Medulla oblongata (tissue), 1 donor: Measurements from ENCODE around the gene TCP1.
"Not testable (repeated sequence)": the region's sequence is repeated elsewhere in the genome, so short reads cannot be mapped to it uniquely, and the experiment has no call there.

Experiments used
- DNase-seq: peaks from one replicate; pipeline ENCODE4 v3.0.0-alpha.2; 2015; ENCODE audit errors: extremely low spot score

Gene TCP1

DNA sequence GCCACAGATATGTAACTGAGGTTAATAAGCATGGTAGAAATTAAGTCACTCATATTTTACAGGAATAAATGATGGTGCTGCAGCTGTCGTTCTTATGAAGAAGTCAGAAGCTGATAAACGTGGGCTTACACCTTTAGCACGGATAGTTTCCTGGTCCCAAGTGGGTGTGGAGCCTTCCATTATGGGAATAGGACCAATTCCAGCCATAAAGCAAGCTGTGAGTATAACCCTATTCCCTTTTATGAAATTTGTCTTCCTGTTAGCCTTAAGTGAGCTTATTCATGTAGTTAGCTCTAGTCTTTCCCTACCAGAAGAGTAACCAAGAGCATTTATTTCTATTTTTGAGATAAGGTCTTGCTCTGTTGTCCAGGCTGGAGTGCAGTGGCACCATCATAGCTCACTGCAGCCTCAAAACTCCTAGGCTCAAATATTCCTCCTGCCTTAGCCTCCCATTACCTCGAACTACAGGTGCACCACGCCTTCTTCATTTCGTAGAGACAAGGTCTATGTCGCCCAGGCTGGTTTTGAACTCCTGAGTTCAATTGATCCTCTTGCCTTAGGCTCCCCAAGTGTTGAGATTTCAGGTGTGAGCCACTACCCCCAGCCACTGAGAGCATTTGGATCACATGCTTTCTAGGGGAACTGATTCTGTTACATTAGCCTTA, 12.0 kb downstream of the TCP1 start:
- no peak for DNase-seq

DNA sequence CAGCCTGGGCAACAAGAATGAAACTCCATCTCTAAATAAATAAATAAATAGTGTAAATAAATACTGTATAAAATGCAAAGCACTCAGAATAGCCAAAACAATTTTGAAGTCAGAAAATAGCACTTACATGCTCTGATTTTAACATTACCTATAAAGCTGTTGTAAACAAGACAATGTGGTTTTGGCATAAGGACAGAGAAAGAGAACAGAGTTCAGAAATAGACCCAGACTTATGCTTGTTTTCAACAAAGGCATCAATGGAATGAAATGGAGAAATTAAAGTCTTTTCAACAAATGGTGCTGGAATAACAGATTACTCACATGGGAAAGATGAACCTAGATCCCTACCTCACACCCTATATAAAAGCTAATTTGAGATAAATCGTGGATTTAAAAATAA, 17.2 kb downstream of the TCP1 start:
- no peak for DNase-seq

DNA sequence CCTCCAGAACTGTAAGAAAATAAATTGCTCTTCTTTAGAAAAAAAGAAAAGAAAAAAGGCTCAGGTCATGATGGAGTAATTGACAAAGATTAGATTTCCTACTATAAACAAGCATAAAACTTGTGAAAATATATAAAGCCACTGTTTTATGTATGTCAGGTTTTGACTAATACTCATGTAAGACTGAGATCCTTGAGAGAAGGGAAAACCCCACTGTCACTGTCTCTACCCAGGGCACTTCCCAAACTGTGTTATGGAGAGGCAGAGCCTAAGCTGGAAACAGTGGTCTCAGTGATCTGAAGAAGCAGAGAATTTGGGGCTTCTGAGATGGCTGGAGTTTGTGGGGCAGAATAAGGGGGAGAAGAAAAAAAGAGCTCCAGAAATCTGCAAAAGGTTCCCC, 19.9 kb downstream of the TCP1 start:
- DNase-seq: no peak

DNA sequence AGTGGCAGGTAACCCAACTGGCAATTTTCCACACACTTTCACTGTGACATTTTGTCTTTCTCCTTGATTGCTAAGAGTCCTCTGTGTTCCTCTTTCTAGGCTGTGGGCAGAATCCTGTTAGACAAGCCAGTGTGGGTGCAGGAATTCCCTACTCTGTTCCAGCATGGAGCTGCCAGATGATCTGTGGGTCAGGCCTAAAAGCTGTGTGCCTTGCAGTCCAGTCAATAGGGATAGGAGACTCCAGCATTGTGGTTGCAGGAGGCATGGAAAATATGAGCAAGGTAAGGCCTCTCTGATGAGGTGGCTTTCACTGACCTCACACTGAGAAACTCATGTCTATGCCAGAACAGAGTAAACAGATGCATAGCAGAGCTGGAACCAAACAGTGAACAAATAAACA, 22.5 kb downstream of the TCP1 start:
- DNase-seq: no peak

DNA sequence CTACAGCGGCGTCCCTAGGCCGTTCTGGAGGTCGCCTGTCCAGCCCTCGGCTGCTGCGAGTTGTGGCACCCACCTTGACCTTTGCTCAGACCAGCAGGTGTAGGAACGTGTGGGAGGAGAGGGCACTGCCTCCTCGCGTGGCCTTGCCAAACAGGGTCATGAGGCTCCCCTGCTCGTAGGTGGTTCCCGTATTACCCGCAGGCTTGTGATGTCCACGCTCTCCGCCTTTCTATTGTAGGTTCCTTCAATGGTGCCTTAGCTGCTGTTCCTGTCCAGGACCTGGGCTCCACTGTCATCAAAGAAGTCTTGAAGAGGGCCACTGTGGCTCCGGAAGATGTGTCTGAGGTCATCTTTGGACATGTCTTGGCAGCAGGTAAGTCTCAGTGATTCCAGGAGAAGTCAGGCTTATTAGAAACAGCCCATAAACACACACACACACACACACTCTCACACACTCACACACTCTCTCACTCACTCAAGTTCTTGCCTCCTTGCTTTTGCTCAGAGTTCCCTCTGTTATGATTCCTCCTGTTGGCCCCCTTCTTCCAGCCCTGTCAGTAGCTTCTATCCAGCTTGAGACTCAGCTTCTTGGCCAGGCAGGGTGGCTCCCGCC, 26.6 kb downstream of the TCP1 start:
- DNase-seq: peak; percentile 37

DNA sequence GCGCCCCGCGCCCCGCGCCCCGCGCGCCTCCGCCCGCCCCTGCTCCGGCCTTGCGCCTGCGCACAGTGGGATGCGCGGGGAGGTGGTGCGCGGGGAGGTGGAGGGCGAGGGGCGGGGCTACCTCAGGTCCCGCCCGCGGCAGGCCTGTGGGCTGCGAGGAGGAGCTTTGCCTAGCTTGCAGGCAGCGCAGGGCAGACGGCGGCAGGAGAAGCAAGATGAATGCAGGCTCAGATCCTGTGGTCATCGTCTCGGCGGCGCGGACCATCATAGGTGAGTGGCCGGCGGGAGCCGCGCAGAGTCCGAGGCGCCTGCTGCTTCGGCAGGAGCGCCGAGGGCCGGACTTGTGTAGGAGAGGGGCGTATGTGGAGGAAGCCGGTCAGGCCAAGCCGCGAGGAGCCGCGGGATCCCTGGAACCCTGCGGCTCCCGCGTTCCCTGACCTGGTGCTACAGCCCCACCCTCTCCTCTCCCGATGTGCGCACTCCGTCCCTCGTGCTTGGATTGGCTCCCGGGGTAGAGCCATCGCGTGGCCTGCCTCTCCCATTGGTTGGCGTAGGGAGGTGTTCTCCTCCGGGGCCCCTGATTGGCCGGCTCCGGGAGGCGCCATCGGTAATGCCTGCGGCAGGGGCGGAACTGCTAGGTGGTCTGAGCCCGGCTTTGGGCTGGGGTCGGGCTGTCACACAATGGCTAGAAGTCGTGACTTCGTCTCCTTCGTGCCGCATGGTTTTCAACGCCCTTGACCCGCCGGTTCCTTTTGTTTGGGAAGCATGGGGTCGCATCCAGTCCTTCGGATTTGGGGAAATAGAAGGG, 27.3 kb downstream of the TCP1 start, which contains the start of gene ACAT2:
Gene ACAT2 (plus strand): TSS at position 173 of the 808 bp plus-strand sequence. CDS start 43 bp downstream, at position 216.
- peak; percentile 99 for DNase-seq

DNA sequence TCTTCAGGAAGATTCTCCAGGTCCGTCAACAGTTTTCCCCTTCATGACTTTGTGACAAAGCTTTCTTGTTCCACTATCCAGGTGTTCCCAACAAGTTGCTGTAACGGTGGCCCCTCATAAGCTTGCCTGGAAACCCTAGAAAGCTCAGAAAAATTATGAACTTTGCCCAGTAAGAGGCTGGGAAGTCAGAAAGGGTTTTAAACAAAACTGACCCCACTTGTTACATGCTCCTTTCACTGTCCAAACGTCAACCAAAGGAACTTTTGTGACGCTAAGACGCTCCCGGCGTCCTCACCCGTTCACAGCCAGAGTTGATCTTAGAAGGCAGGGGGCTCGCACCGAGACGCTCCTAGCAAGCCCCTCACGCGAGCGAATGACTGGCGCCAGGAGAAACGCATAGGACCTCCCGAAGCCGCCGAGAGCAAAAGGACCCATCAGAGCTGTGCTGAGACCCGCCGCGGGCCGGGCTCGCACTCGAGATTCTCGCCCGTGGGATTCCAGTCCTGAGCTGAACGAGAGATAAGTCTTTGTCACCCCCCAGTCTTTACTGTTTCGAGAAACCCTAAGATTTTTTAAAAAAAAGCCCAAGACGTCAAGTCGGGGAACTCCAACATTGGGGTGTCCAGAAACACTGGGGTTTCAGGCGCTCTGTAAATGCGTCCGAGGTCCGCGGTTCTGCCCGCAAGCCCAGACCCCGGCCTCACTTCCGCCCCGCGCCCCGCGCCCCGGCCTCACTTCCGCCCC, 28.1 kb downstream of the TCP1 start:
- peak; percentile 10 for DNase-seq

DNA sequence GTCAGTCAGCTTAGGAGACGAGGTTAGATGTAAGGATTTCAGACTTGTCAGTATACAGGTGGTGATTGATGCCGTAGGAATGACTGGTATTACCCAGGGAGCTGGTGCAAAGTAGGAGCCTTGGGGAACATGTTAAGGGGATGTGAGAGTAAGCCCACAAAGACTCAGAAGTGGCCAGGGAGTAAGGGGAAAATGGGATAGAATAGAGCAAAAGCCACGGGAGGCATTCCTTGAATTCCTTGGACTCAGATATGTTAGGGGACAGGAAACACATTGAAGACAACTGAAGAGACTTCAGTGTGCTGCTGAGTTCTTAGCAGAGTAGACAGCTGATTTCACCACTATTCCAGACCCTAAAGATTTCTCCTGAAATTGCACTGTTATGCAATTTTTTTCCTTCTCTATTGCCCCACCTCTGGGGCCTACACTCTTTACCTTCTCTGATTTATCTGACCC, 28.8 kb downstream of the TCP1 start:
- no peak for DNase-seq

DNA sequence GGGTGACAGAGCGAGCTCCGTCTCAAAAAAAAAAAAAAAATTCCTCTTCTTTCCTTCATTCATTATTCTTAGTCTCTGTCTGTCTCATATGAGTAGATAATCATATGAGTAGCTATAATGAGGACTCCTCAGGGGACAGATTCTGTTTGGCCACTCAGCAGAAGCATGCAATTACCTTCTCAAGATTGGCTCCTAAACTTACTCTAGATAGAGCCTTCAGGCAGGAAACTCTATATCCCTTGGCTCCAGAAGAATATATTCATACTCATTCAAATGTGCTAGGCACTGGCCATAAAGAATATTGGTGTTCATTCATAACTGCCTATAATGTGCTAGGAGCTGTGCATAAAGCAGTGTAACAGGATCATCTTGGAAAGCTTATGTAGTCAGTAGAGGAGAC, 29.8 kb downstream of the TCP1 start:
- no peak for DNase-seq

DNA sequence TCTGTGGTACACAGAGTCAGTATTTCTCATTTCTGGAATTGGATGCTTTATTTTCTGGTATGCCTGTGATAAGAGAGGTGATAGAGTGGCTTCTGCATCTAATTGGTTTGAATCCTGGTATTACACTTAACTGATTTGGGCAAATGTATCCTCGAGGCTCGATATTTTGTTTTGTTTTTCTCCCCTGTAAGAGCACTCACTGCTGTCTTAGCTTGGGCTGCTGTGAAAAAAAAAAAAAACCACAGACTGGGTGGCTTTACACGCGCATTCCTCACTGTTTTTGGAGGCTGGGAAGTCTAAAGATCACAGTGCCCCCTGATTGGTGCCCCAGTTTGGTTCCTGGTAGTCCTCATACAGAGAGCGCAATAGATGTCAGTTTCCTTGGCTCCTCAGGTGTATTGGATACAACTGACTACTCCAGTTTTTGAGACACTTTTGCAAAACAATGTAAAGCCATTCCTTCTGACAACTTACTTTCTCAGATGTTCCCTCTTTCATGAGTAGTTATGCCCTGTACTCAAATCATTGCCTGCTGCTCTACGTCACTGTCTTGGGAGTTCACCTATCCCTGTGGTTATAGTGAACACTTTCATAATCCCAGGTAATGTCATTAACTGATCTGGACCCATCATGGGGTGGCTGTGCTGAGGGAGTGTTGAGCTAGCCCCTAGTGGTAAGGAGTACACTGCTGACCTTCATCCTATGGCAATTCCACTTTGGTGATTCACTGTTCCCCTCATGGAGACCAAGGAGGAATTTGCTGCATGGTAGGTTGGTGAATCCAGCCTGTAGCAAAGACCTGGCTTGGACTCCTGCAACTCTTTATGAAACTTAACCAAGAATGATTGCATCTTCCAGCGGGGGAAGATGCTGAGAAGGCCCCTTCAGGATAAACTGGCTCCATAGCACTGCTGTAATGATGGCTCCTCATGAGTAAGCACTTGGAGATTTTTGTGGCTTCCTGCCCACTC, 31.1 kb downstream of the TCP1 start:
- no peak for DNase-seq

DNA sequence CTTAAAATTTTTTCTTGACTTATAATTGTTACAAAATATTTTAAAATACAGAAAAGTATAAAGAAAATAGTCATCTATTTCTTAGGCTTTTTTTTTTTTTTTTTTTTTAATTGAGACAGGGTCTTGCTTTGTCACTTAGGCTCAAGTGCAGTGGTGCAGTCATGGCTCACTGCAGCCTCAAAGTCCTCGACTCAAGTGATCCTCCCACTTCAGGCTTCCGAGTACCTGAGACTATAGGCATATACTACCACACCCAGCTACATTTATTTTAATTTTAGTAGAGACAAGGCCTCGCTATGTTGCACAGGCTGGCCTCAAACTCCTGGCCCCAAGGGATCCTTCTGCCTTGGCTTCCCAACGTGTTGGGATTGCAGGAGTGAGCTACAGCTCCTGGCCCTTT, 32.9 kb downstream of the TCP1 start:
- DNase-seq: no peak

DNA sequence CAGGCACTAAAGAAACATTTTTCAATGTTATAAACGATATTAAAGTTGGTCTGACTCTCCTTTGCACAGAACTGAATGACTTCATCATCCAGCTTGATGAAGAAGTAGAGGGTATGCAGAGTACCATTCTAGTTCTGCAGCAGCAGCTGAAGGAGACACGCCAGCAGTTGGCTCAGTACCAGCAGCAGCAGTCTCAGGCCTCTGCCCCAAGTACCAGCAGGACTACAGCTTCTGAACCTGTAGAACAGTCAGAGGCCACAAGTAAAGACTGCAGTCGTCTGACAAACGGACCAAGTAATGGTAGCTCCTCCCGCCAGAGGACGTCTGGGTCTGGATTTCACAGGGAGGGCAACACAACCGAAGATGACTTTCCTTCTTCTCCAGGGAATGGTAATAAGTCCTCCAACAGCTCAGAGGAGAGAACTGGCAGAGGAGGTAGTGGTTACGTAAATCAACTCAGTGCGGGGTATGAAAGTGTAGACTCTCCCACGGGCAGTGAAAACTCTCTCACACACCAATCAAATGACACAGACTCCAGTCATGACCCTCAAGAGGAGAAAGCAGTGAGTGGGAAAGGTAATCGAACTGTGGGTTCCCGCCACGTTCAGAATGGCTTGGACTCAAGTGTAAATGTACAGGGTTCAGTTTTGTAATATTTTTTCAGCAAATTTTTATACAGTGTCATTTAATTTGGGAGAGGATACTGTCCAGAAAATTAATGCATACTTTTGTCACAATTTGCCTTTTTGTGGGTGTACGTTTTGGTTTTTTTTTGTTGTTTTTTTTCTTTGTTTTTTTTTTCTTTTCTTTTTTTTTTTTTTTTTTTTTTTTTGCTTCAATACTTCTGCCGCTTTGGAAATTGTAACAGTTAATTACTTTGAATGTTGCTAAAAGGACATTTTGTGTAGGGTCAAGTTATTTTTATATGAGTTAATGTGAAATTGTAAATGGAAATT, 34.2 kb downstream of the TCP1 start:
- no peak for DNase-seq

DNA sequence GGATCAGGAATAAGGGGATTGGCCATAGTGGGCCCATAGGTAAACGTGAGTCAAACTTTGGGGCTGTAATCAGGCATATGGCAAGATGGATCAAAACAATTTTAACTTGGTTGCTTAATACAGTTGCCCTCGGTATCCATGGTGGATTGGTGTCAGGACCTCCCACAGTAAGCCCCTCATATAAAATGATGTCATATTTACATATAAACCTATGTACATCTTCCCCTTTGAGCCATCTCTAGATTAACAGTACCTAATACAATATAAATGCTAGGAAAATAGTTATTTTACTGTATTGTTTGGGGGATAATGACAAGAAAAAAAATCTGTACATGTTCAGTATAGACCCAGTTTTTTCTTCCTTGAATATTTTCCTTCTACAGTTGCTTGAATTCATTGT, 35.0 kb downstream of the TCP1 start:
- DNase-seq: no peak

DNA sequence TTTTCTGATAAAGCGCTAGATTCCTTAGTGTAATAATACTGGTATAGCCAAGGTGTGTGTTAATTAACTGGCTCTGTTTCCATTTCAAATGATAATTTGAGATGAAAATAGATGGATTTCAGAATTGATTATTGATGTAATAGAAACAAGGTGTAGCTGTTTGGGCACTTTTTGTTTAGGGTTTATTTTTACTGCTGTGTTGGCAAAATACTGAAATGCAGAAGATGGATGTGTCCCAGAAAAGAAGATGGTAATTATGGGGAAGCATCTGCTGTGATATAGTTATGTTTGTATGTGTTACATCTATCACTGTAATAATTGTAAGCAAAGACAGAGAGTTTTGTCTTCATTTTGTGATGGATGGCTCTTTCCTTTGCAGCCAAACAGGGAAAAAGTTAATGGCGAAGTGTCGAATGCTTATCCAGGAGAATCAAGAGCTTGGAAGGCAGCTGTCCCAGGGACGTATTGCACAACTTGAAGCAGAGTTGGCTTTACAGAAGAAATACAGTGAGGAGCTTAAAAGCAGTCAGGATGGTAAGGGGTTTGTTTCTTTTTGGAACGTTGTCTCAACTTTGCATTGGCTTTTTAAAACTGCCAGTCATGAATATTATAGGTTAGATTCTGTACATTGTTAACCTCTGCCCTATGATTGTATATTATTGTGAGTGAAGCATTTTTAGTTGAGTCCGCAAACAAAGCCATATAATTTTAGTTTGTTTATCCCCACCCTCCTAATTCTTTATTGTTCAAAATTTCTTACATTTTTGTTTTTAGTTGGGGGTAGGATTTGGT, 36.1 kb downstream of the TCP1 start:
- DNase-seq: no peak

DNA sequence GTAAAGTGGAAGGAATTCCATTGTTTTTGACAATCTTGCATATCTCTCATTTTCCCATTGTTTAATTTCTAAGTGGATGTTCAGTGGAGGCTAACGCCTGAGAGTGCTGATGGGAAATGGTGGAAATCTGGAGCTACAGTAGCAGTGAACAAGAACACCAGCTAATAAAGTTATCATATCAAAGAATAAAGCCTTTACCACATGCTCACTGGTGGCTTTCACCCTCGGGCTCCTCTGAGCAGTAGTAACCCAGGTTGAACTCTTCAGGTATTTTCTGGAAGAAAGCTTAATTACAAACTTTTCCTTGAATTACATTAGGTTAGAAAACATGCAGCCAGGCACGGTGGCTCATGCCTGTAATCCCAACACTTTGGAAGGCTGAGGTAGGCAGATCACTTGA, 38.0 kb downstream of the TCP1 start:
- no peak for DNase-seq

DNA sequence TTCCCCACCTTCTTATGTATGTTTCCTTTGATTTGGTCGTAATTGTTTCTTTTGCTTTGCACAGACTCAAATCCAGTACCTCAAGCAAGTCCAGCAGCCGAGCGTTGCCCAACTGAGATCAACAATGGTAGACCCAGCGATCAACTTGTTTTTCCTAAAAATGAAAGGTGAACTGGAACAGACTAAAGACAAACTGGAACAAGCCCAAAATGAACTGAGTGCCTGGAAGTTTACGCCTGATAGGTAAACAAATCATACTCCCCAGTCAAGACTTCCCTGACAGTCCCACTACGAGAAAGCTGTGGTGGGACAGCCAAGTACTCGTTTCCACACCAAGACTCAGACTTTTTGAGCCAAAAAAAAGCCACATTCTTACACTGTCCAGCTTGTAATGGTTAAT, 41.3 kb downstream of the TCP1 start:
- not testable (repeated sequence) for DNase-seq

DNA sequence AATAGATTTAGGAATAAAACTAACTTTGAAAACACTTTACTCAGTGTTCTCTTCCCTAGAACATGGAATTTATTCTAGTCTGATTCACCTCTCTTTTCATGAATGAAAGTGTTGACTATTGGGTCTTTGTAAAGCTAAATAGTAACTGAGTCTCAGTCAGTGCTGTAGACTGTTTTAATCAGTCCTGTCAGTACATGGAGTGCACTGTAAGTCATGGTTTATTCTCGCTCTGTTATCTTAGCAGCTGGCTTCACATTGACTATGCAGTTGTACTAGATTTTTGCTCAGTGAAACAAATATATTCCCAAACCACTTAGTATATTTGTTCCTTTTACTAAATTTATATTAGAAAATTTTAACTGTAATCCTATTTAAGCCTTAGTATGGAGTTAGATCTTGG, 42.6 kb downstream of the TCP1 start:
- DNase-seq: no peak

DNA sequence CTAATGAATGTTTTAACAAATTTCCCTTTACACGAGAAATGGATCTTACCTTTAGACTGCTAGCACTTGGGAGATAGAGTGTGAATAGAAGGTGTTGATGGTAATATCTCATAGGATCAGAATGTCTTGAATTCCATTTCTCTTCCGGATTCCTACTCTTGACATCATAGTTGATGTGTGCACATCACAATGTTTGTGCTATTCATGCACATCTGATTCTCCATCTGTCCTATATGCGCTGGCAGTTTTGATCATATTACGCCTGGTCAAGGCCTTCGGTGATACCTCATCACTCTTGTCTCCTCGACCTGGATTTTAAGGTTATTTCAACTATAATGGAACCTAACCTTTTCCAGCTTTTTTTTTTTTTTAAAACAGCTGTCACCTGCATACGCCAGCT, 44.3 kb downstream of the TCP1 start:
- no peak for DNase-seq

DNA sequence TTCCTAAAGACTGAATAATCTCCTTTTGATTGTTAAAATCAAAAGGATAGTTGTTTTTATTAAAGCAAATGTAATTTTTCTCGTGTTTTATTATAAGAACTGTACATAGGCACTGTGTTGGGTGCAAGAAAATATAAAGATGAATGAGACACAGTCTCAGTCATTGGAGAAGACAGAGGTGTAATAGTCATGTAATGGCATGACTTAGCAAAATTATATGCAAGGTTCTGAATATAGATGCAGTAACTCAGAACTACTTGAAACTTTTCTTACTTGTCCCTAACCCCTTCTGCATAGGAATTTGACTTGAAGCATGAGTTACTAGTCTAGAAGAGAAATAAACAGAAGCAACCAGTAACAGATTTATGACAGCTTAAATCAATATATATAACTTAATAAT, 47.2 kb downstream of the TCP1 start:
- DNase-seq: no peak
